Mesenchymal stem cell (in vitro differentiated cells and primary cell): ENCODE measurements around the gene ZNF106.

ENCODE experiments used
- DNase-seq: peaks from one replicate; pipeline ENCODE4 v3.0.0-alpha.2; 2013
- H2AFZ ChIP-seq: one replicate; pipeline ENCODE4 v1.6.1; 2013; ENCODE audit warnings: low read depth, mild to moderate bottlenecking, control low read depth, inconsistent platforms, low read length, moderate library complexity
- H2AK5ac ChIP-seq: 2 replicates; pipeline ENCODE4 v1.6.1; 2013; ENCODE audit warnings: low read length, moderate library complexity, mild to moderate bottlenecking, inconsistent platforms; ENCODE audit not compliant: severe bottlenecking
- H2BK120ac ChIP-seq: one replicate; pipeline ENCODE4 v1.6.1; 2013; ENCODE audit warnings: low read depth, mild to moderate bottlenecking, inconsistent platforms, low read length, moderate library complexity
- H2BK12ac ChIP-seq, 2 experiments: one replicate each; pipeline ENCODE4 v1.6.1; 2013; ENCODE audit warnings: inconsistent platforms in 2 of 2, low read length in 2 of 2, mild to moderate bottlenecking in 2 of 2, moderate library complexity in 2 of 2, control low read depth in 1 of 2
- H2BK15ac ChIP-seq: one replicate; pipeline ENCODE4 v1.6.1; 2013; ENCODE audit warnings: mild to moderate bottlenecking, low read depth, inconsistent platforms; ENCODE audit not compliant: poor library complexity, severe bottlenecking
- H2BK5ac ChIP-seq: 2 replicates; pipeline ENCODE4 v1.6.1; 2013; ENCODE audit warnings: low read depth, mild to moderate bottlenecking, low read length, control low read depth, inconsistent platforms; ENCODE audit not compliant: poor library complexity, severe bottlenecking
- H3K14ac ChIP-seq, 2 experiments: one replicate each; pipeline ENCODE4 v1.6.1; 2013; ENCODE audit warnings: inconsistent platforms in 2 of 2, low read length in 2 of 2, control low read depth in 1 of 2, mild to moderate bottlenecking in 1 of 2, moderate library complexity in 1 of 2
- H3K18ac ChIP-seq, 2 experiments: one replicate each; pipeline ENCODE4 v1.6.1; 2013; ENCODE audit warnings: inconsistent platforms in 2 of 2, low read length in 2 of 2, control low read depth in 1 of 2, low read depth in 1 of 2, mild to moderate bottlenecking in 1 of 2
- H3K23ac ChIP-seq, 2 experiments: one replicate each; pipeline ENCODE4 v1.6.1; 2013; ENCODE audit warnings: inconsistent platforms in 2 of 2, low read length in 2 of 2, mild to moderate bottlenecking in 2 of 2, moderate library complexity in 2 of 2, control low read depth in 1 of 2
- H3K27ac ChIP-seq: 2 replicates; pipeline ENCODE4 v1.5.1; 2013; ENCODE audit warnings: mild to moderate bottlenecking, moderate library complexity, low read length, control low read depth, inconsistent platforms; ENCODE audit not compliant: poor library complexity, severe bottlenecking
- H3K27me3 ChIP-seq, 2 experiments: 2 replicates each; pipeline versions ENCODE4 v1.6.1 to v1.7.0; 2013; ENCODE audit warnings: low read length in 2 of 2, mild to moderate bottlenecking in 2 of 2, moderate library complexity in 2 of 2, control low read depth in 1 of 2, inconsistent platforms in 1 of 2; ENCODE audit not compliant: control insufficient read depth in 1 of 2, insufficient read depth in 1 of 2
- H3K36me3 ChIP-seq, 2 experiments: 2 replicates each; pipeline versions ENCODE4 v1.6.1 to v1.7.0; 2013; ENCODE audit warnings: low read length in 2 of 2, control low read depth in 1 of 2, inconsistent platforms in 1 of 2, low read depth in 1 of 2, mild to moderate bottlenecking in 1 of 2; ENCODE audit not compliant: insufficient read depth in 2 of 2, control insufficient read depth in 1 of 2
- H3K4ac ChIP-seq, 2 experiments: one replicate each; pipeline ENCODE4 v1.6.1; 2013; ENCODE audit warnings: inconsistent platforms in 2 of 2, low read length in 2 of 2, mild to moderate bottlenecking in 2 of 2, moderate library complexity in 2 of 2, control low read depth in 1 of 2, low read depth in 1 of 2
- H3K4me1 ChIP-seq: 2 replicates; pipeline ENCODE4 v1.6.1; 2013; ENCODE audit warnings: low read depth, low read length, control low read depth; ENCODE audit not compliant: control insufficient read depth, insufficient read depth
- H3K4me2 ChIP-seq: 2 replicates; pipeline ENCODE4 v1.6.1; 2013; ENCODE audit warnings: low read length, mild to moderate bottlenecking, inconsistent platforms; ENCODE audit not compliant: poor library complexity, severe bottlenecking
- H3K4me3 ChIP-seq, 2 experiments: 2 replicates each; pipeline versions ENCODE4 v1.5.1 to v1.7.0; 2013; ENCODE audit warnings: low read length in 2 of 2, mild to moderate bottlenecking in 2 of 2, control low read depth in 1 of 2, low read depth in 1 of 2; ENCODE audit not compliant: insufficient read depth in 1 of 2
- H3K79me1 ChIP-seq: replicated peaks from 2 replicates; pipeline ENCODE4 v1.6.1; 2013; ENCODE audit warnings: mild to moderate bottlenecking, control low read depth, low read length, inconsistent platforms; ENCODE audit not compliant: poor library complexity, severe bottlenecking
- H3K9ac ChIP-seq: 2 replicates; pipeline ENCODE4 v1.7.0; 2013; ENCODE audit warnings: mild to moderate bottlenecking, low read length, moderate library complexity
- H3K9me3 ChIP-seq: 2 replicates; pipeline ENCODE4 v1.7.0; 2013; ENCODE audit warnings: mild to moderate bottlenecking, low read length; ENCODE audit not compliant: control insufficient read depth
- H4K8ac ChIP-seq: one replicate; pipeline ENCODE4 v1.6.1; 2013; ENCODE audit warnings: inconsistent platforms, mild to moderate bottlenecking, low read length, moderate library complexity
- H4K91ac ChIP-seq: one replicate; pipeline ENCODE4 v1.6.1; 2013; ENCODE audit warnings: mild to moderate bottlenecking, low read length, inconsistent platforms
- WGBS: methylation state at CpG from one replicate; pipeline ENCODE4 v1.1.7; 2013; ENCODE audit warnings: mixed read lengths; 5-methylcytosine and 5-hydroxymethylcytosine counted together

The ZNF106 gene

DNA sequence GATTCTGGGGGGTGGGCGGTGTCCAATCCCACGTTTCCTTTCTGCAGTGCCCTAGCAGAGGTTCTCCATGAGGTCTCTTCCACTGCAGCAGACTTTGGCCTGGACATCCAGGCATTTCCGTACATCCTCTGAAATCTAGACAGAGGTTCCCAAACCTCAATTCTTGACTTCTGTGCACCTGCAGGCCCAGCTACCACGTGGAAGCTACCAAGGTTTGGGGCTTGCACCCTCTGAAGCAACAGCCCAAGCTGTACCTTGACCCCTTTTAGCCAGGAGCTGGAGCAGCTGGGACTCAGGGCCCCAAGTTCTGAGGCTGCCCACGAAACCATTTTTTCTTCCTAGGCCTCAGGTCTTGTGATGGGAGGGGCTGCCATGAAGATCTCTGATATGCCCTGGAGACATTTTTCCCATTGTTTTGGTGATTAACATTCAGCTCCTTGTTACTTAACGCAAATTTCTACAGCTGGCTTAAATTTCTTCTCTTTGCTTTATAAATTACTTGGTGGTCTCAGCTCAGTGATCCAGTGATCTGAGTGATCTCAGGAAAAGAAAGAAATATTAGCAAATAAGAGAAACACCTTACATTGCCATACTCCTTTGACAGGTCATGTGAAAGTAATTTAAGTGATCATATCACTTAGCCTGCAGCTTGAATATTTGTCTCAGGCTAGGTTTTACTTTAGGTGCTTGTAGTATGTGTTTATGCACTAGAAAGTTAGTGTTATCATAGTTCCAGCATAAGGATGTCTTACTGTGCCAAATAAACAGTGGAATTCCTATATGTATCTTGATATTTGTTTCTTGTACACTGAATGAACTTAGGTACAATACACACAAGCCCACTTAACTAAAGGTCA lies 7.5 kb upstream of the ZNF106 start:
- no peak overlapping the region for H3K4ac ChIP-seq
- no peak overlapping the region for H3K14ac ChIP-seq
- no peak overlapping the region for H2BK12ac ChIP-seq
- H3K4me1 ChIP-seq, result peaks cover 16% of the 10 kb centered on the region
- H4K8ac ChIP-seq, result no peak overlapping the region
- H3K27me3 ChIP-seq, result no peaks in the 10 kb centered on the region
- no peak overlapping the region for H4K91ac ChIP-seq
- no peak for DNase-seq
- H2BK5ac ChIP-seq, result no peak overlapping the region
- no peak overlapping the region for H3K4me2 ChIP-seq
- H2AFZ ChIP-seq, result no peak overlapping the region
- 96% methylated on average over 5 of the region's 6 CpGs for WGBS
- no peak overlapping the region for H2BK120ac ChIP-seq
- no peak overlapping the region for H2BK15ac ChIP-seq
- peaks cover 0 to 5% of the 10 kb centered on the region in 2 experiments for H3K36me3 ChIP-seq
- no peaks in the 10 kb centered on the region for H3K9me3 ChIP-seq
- peak overlapping the region; percentile 26 for H2AK5ac ChIP-seq
- H3K23ac ChIP-seq, result no peak overlapping the region
- H3K27ac ChIP-seq, result peak overlapping the region; percentile 46
- no peak overlapping the region for H3K9ac ChIP-seq
- no peak overlapping the region for H3K18ac ChIP-seq
- peaks cover 14% of the 10 kb centered on the region for H3K79me1 ChIP-seq
- no peak overlapping the region for H3K4me3 ChIP-seq

- Histone ChIP-seq H3K18ac (peak within 1 kb of the TSS; percentile 72 to 76), H3K36me3 (peaks cover 0 to 5% of the 10 kb centered on the region in 2 experiments), H3K4ac (peak within 1 kb of the TSS; percentile 27 to 81), H3K4me3 (peak within 1 kb of the TSS; percentile 74 to 96), H3K4me2 (peak within 1 kb of the TSS; percentile 56), H4K91ac (peak within 1 kb of the TSS; percentile 59), H3K9ac (peak within 1 kb of the TSS; percentile 98), H2BK15ac (peak within 1 kb of the TSS; percentile 33), H4K8ac (peak within 1 kb of the TSS; percentile 89), H3K14ac (peak within 1 kb of the TSS in 1 of 2 experiments; percentile 83), H2BK12ac (peak within 1 kb of the TSS in 1 of 2 experiments; percentile 43), H2AFZ (peak within 1 kb of the TSS; percentile 87), H3K79me1 (peaks cover 10% of the 10 kb centered on the region), H3K27me3 (no peaks in the 10 kb centered on the region), H2BK5ac (peak within 1 kb of the TSS; percentile 10), H2AK5ac (peak within 1 kb of the TSS; percentile 97), H3K4me1 (peaks cover 16% of the 10 kb centered on the region), H2BK120ac (no peak within 1 kb of the TSS), H3K9me3 (no peaks in the 10 kb centered on the region), H3K23ac (no peak within 1 kb of the TSS), H3K27ac (peak within 1 kb of the TSS; percentile 95)
- WGBS, result 1% methylated on average over 40 of the region's 43 CpGs
- peak; percentile 97 for DNase-seq
These were observed 4.6 kb upstream of the ZNF106 start, which contains the start of gene SNAP23 for GRCh38 chr15:42495361-42496212. TSS of gene SNAP23 (plus strand) at chr15:42495634. CDS start at chr15:42511847, 16,213 bp downstream.

GRCh38 chr15:42494998-42495360 lies 4.0 kb upstream of the ZNF106 start:
- Histone ChIP-seq H2BK12ac (no peak overlapping the region), H2AK5ac (peak overlapping the region; percentile 97), H3K27ac (peak overlapping the region; percentile 95), H3K4ac (peak overlapping the region in 1 of 2 experiments; percentile 61), H3K23ac (no peak overlapping the region), H3K36me3 (peaks cover 0 to 5% of the 10 kb centered on the region in 2 experiments), H3K4me2 (peak overlapping the region; percentile 13), H4K91ac (peak overlapping the region; percentile 13), H3K27me3 (no peaks in the 10 kb centered on the region), H3K9ac (peak overlapping the region; percentile 98), H3K18ac (peak overlapping the region in 1 of 2 experiments; percentile 60), H3K4me3 (peak overlapping the region in 1 of 2 experiments; percentile 96), H2AFZ (no peak overlapping the region), H4K8ac (peak overlapping the region; percentile 80), H3K79me1 (peaks cover 12% of the 10 kb centered on the region), H3K9me3 (no peaks in the 10 kb centered on the region), H2BK15ac (no peak overlapping the region), H2BK120ac (no peak overlapping the region), H3K14ac (no peak overlapping the region), H3K4me1 (peaks cover 14% of the 10 kb centered on the region), H2BK5ac (peak overlapping the region; percentile 10)
- peak; percentile 86 for DNase-seq
- 45% methylated on average over 8 of the region's 10 CpGs for WGBS

- no peaks in the 10 kb centered on the region for H3K9me3 ChIP-seq
- 90% methylated on average over 1 of the region's 1 CpG for WGBS
These were observed 2.7 kb upstream of the ZNF106 start for GRCh38 chr15:42493679-42494078.

More at GRCh38 chr15:42493679-42494078, 2.7 kb upstream of the ZNF106 start:
- DNase-seq, result no peak
- Histone ChIP-seq H3K4ac (no peak overlapping the region), H3K23ac (no peak overlapping the region), H3K27ac (no peak overlapping the region), H3K14ac (no peak overlapping the region), H3K9ac (no peak overlapping the region), H3K4me2 (no peak overlapping the region), H3K18ac (no peak overlapping the region), H2BK12ac (no peak overlapping the region), H4K8ac (no peak overlapping the region), H2AK5ac (peak overlapping the region; percentile 17), H2BK5ac (no peak overlapping the region), H3K79me1 (peaks cover 12% of the 10 kb centered on the region), H3K36me3 (peaks cover 0 to 5% of the 10 kb centered on the region in 2 experiments), H3K4me3 (no peak overlapping the region), H3K4me1 (peaks cover 12% of the 10 kb centered on the region), H4K91ac (no peak overlapping the region), H2AFZ (no peak overlapping the region), H3K27me3 (no peaks in the 10 kb centered on the region), H2BK15ac (no peak overlapping the region), H2BK120ac (no peak overlapping the region)
